Parathyroid adenoma (tissue), 2 donors: ENCODE measurements around the gene MMS19.

Source experiments
- H2AFZ ChIP-seq: fragments of 300-600 bp; sonication (generic); one replicate; pipeline ENCODE4 v1.7.0; 2017; ENCODE audit warnings: antibody characterized with exemption, mild to moderate bottlenecking
- H3K27ac ChIP-seq: fragments of 300-600 bp; sonication (generic); one replicate; pipeline ENCODE4 v1.7.0; 2017
- H3K27me3 ChIP-seq: fragments of 300-600 bp; sonication (generic); one replicate; pipeline ENCODE4 v1.7.0; 2017; ENCODE audit warnings: low read length; ENCODE audit not compliant: control insufficient read depth, insufficient read depth
- H3K36me3 ChIP-seq: fragments of 300-600 bp; sonication (generic); one replicate; pipeline ENCODE4 v1.7.0; 2017; ENCODE audit warnings: low read length; ENCODE audit not compliant: control insufficient read depth, insufficient read depth
- H3K4me1 ChIP-seq: fragments of 300-600 bp; sonication (generic); one replicate; pipeline ENCODE4 v1.7.0; 2017; ENCODE audit warnings: control low read depth
- H3K4me2 ChIP-seq: fragments of 300-600 bp; sonication (generic); one replicate; pipeline ENCODE4 v1.7.0; 2017; ENCODE audit warnings: low read length
- H3K4me3 ChIP-seq: fragments of 300-600 bp; sonication (generic); one replicate; pipeline ENCODE4 v1.7.0; 2017; ENCODE audit warnings: low read depth, low read length
- H3K79me2 ChIP-seq: fragments of 300-600 bp; sonication (generic); one replicate; pipeline ENCODE4 v1.7.0; 2017; ENCODE audit warnings: control low read depth
- H3K9ac ChIP-seq: fragments of 300-600 bp; sonication (generic); one replicate; pipeline ENCODE4 v1.7.0; 2017; ENCODE audit warnings: mild to moderate bottlenecking
- H3K9me3 ChIP-seq: fragments of 300-600 bp; sonication (generic); one replicate; pipeline ENCODE4 v1.7.0; 2017; ENCODE audit warnings: low read length; ENCODE audit not compliant: control insufficient read depth
- TF ChIP-seq, protein P1 (sequence below): fragments of 300-600 bp; sonication (generic); IDR thresholded peaks from one replicate; pipeline ENCODE4 v1.7.0; 2017; ENCODE audit warnings: antibody characterized with exemption, mild to moderate bottlenecking
- donor health status: primary hyperparathyroidism.

Gene MMS19

DNA sequence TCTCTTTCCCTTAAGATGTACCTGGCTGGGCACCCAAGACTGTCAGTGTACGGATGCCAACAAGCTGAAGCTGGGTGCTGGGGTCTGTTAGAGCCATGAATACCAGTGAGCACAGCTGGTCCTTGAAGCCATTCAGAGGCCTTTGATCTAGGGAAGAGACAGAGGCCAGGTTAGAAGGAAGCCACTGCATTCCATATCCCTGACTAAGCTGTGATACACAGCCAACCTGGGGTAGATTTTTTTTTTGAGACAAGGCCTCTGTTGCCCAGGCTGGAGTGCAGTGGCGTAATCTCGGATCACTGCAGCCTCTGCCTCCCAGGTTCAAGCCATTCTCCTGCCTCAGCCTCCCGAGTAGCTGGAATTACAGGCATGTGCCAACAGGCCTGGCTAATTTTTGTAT, 31.5 kb downstream of the MMS19 start:
- Histone ChIP-seq H3K27me3 (no peaks in the 10 kb centered on the region), H3K9me3 (no peaks in the 10 kb centered on the region), H3K4me1 (no peaks in the 10 kb centered on the region), H3K36me3 (no peaks in the 10 kb centered on the region), H2AFZ (no peak overlapping the region), H3K4me3 (no peak overlapping the region), H3K79me2 (no peaks in the 10 kb centered on the region), H3K9ac (no peak overlapping the region), H3K27ac (no peak overlapping the region), H3K4me2 (no peak overlapping the region)
- TF ChIP-seq, protein P1, sequence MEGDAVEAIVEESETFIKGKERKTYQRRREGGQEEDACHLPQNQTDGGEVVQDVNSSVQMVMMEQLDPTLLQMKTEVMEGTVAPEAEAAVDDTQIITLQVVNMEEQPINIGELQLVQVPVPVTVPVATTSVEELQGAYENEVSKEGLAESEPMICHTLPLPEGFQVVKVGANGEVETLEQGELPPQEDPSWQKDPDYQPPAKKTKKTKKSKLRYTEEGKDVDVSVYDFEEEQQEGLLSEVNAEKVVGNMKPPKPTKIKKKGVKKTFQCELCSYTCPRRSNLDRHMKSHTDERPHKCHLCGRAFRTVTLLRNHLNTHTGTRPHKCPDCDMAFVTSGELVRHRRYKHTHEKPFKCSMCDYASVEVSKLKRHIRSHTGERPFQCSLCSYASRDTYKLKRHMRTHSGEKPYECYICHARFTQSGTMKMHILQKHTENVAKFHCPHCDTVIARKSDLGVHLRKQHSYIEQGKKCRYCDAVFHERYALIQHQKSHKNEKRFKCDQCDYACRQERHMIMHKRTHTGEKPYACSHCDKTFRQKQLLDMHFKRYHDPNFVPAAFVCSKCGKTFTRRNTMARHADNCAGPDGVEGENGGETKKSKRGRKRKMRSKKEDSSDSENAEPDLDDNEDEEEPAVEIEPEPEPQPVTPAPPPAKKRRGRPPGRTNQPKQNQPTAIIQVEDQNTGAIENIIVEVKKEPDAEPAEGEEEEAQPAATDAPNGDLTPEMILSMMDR, result no peak

DNA sequence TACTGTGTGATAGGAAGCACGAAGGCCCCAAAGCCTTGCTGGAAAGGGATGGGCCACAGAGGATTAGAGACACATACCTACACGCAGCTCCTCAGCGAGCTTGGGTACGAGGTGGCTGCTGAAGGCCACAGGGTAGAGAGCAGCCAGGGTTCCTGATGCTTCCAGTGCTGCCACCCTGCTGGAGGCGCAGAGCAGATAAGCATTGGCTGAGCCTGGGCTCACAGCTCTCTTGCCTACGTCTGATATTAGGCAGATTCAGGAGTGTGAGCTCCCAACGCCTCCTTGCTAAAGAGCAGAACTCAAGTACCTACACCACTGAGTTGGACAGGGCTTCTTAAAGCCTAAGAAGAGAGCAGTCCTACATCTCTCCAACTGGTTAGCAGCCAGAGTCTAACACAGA, 32.2 kb downstream of the MMS19 start:
- Histone ChIP-seq H2AFZ (no peak overlapping the region), H3K27me3 (no peaks in the 10 kb centered on the region), H3K9ac (no peak overlapping the region), H3K9me3 (no peaks in the 10 kb centered on the region), H3K79me2 (no peaks in the 10 kb centered on the region), H3K36me3 (no peaks in the 10 kb centered on the region), H3K4me2 (no peak overlapping the region), H3K27ac (no peak overlapping the region), H3K4me1 (no peaks in the 10 kb centered on the region), H3K4me3 (no peak overlapping the region)
- TF ChIP-seq, protein P1, result no peak

DNA sequence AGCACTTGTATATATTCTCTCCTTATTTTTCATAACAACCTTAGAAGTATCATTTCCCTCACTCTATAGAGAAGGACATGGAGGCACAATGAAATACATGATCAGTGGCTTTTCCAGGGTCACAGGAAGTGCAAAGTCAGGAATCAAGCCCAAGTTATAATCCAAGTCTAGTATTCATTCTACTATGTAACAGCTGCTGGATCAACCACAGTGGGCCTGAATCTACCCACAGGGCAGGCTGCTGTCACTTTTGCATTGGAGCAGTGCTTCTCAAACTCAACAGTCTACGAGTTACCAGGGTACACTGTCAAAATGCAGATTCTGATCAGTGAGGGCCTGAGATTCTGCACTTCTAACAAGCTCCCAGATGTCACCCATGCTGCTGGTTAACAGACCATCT, 34.0 kb downstream of the MMS19 start:
- Histone ChIP-seq H3K27me3 (no peaks in the 10 kb centered on the region), H3K9me3 (no peaks in the 10 kb centered on the region), H3K27ac (no peak overlapping the region), H2AFZ (no peak overlapping the region), H3K4me3 (no peak overlapping the region), H3K36me3 (no peaks in the 10 kb centered on the region), H3K4me1 (no peaks in the 10 kb centered on the region), H3K79me2 (no peaks in the 10 kb centered on the region), H3K4me2 (no peak overlapping the region), H3K9ac (no peak overlapping the region)
- TF ChIP-seq, protein P1, result no peak

DNA sequence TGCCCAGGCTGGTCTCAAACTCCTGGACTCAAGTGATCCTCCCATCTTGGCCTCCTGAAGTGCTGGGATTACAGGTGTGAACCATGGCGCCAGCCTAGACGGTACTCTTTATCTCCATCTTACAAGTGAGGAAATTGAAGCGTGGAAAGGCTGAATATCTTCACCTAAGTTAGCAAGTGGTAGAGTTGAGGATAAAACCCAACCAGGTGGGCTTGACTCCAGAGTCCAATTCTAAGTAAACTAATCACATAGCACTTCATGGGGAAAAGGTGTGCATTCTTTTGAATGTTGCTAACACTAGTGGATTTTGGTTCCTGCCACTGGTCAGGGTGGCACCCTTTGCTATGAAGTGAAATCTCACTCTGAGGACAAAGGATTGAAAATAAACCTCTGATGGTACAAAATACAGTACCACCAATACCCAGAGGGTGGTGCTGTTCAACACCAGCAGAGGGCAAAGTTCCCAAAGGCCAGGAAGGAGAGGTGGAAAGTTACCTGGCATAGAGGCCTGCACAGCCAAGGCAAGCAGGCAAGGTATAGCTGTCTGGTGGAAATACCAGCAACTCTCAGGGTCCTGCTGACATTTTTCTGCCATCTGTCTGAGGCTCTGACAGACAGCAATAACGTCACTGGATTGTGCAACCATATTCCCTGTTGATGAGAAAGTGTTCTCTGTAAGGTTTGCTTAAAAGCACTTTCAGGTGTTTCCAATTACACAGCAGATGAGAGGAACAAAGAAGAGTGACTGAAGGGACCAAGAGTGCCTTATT, 34.7 kb downstream of the MMS19 start:
- Histone ChIP-seq H3K36me3 (no peaks in the 10 kb centered on the region), H3K27ac (no peak overlapping the region), H3K9ac (no peak overlapping the region)

More for the DNA sequence above, 34.7 kb downstream of the MMS19 start:
- Histone ChIP-seq H3K4me2 (no peak overlapping the region), H3K4me3 (no peak overlapping the region), H3K27me3 (no peaks in the 10 kb centered on the region), H2AFZ (no peak overlapping the region), H3K79me2 (no peaks in the 10 kb centered on the region), H3K4me1 (no peaks in the 10 kb centered on the region), H3K9me3 (no peaks in the 10 kb centered on the region)
- TF ChIP-seq, protein P1, result peak; percentile 84
